ENCODE measurements around the gene SLC38A3.
A peak's percentile ranks its signal among the peaks of the same experiment; 100 is the strongest.
"Not testable (repeated sequence)": the region's sequence is repeated elsewhere in the genome, so short reads cannot be mapped to it uniquely, and the experiment has no call there.

Gene SLC38A3

GRCh38 chr3:50250514-50250913 is 45.4 kb downstream of the SLC38A3 start:
- no peak for DNase-seq (ENCODE audit: low spot score)

GRCh38 chr3:50251220-50251619 is 46.1 kb downstream of the SLC38A3 start:
- DNase-seq (ENCODE audit: low spot score) = no peak

GRCh38 chr3:50254577-50255250 is 49.6 kb downstream of the SLC38A3 start:
- no peak for DNase-seq (ENCODE audit: low spot score)

- no peak for DNase-seq (ENCODE audit: low spot score)
These were observed 50.2 kb downstream of the SLC38A3 start for GRCh38 chr3:50255251-50255615.

- DNase-seq (ENCODE audit: low spot score) = peak; percentile 62
These were observed 52.2 kb downstream of the SLC38A3 start for GRCh38 chr3:50256978-50257890.

- DNase-seq (ENCODE audit: low spot score) = no peak
These were observed 53.1 kb downstream of the SLC38A3 start for GRCh38 chr3:50258029-50258680.

GRCh38 chr3:50258979-50259378 is 53.9 kb downstream of the SLC38A3 start:
- DNase-seq (ENCODE audit: low spot score) = no peak

GRCh38 chr3:50259432-50260026 is 54.5 kb downstream of the SLC38A3 start:
- no peak for DNase-seq (ENCODE audit: low spot score)

- DNase-seq (ENCODE audit: low spot score) = peak; percentile 95
These were observed 55.2 kb downstream of the SLC38A3 start for GRCh38 chr3:50260027-50260941.

GRCh38 chr3:50260942-50261441 is 55.9 kb downstream of the SLC38A3 start:
- DNase-seq (ENCODE audit: low spot score) = no peak

- no peak for DNase-seq (ENCODE audit: low spot score)
These were observed 56.4 kb downstream of the SLC38A3 start for GRCh38 chr3:50261505-50261904.

GRCh38 chr3:50262200-50262599 is 57.1 kb downstream of the SLC38A3 start:
- DNase-seq (ENCODE audit: low spot score) = not testable (repeated sequence)

GRCh38 chr3:50262778-50263177 is 57.7 kb downstream of the SLC38A3 start:
- DNase-seq (ENCODE audit: low spot score) = no peak

GRCh38 chr3:50263478-50264382 is 58.7 kb downstream of the SLC38A3 start:
- no peak for DNase-seq (ENCODE audit: low spot score)

- DNase-seq (ENCODE audit: low spot score) = peak; percentile 89
These were observed 59.4 kb downstream of the SLC38A3 start for GRCh38 chr3:50264383-50264963.

- DNase-seq (ENCODE audit: low spot score) = no peak
These were observed 60.0 kb downstream of the SLC38A3 start for GRCh38 chr3:50264964-50265485.

- DNase-seq (ENCODE audit: low spot score) = no peak
These were observed 60.5 kb downstream of the SLC38A3 start for GRCh38 chr3:50265571-50265970.

- no peak for DNase-seq (ENCODE audit: low spot score)
These were observed 60.9 kb downstream of the SLC38A3 start for GRCh38 chr3:50266017-50266416.

GRCh38 chr3:50266836-50267235 is 61.8 kb downstream of the SLC38A3 start:
- DNase-seq (ENCODE audit: low spot score) = no peak

Data from iPS-NIHi11 (cell line).